Body of pancreas (tissue), 4 donors: ENCODE measurements around the gene PPIG.

Source experiments
- CTCF ChIP-seq, 7 experiments: fragments of 450-650 bp in 4 of 7; fragments of 200-600 bp in 3 of 7; sonication (generic) in 3 of 7; IDR thresholded peaks; one replicate each; pipeline ENCODE4 v1.5.1; 2016 to 2019; ENCODE audit warnings: antibody characterized with exemption in 7 of 7
- POLR2A ChIP-seq, 3 donors: fragments of 450-650 bp; IDR thresholded peaks; one replicate each; pipeline ENCODE4 v1.6.1; 2016; ENCODE audit warnings: antibody characterized with exemption in 3 of 3, mild to moderate bottlenecking in 2 of 3

GRCh38 chr2:169571571-169571970, 12.6 kb upstream of the PPIG start:
- TF ChIP-seq CTCF (IDR thresholded peaks at IDR 0.05): no peak
- no peak for TF ChIP-seq POLR2A (IDR thresholded peaks at IDR 0.05)
